Lower lobe of right lung (tissue), 2 donors: ENCODE results near the gene TMED4. TPM values are rescaled to one million over a fixed set of nuclear protein-coding genes. Genes with fewer than 3 reads are reported as not detected.

Source experiments
- ATAC-seq, 2 donors: fragments of 200-7000 bp; cut with Tn5 transposase; one replicate each; pipeline ENCODE4 v1.9.1; 2020 to 2022; ENCODE audit warnings: mild to moderate bottlenecking in 2 of 2, moderate library complexity in 2 of 2
- DNase-seq: peaks from one replicate; pipeline ENCODE4 v3.0.0-alpha.2; 2020
- H3K27ac ChIP-seq: fragments of 200-600 bp; one replicate; pipeline ENCODE4 v1.8.0; 2022
- H3K27me3 ChIP-seq: fragments of 200-600 bp; one replicate; pipeline ENCODE4 v1.8.0; 2022; ENCODE audit warnings: low read depth
- H3K36me3 ChIP-seq: fragments of 200-600 bp; one replicate; pipeline ENCODE4 v1.8.0; 2022; ENCODE audit warnings: mild to moderate bottlenecking
- H3K4me1 ChIP-seq: fragments of 200-600 bp; one replicate; pipeline ENCODE4 v1.8.0; 2022
- H3K4me3 ChIP-seq: fragments of 200-600 bp; one replicate; pipeline ENCODE4 v1.8.0; 2022; ENCODE audit warnings: mild to moderate bottlenecking
- H3K9me3 ChIP-seq: fragments of 200-600 bp; one replicate; pipeline ENCODE4 v1.8.0; 2022
- intact Hi-C: fragments of 100-400 bp; cut with DNase I; formaldehyde crosslinking; loops from one replicate; pipeline ENCODE4 v1.11.0; 2022
- total RNA-seq: library from RNA; stranded (reverse); fragmentation: NEBNext Ultra II Directional; extraction: Animal tissue kit (Norgen Biotek cat#: 25700); gene quantifications from one replicate; pipeline ENCODE4 v1.2.1, GENCODE V29; 2021
- TF ChIP-seq, protein P1 (sequence below): fragments of 200-600 bp; IDR thresholded peaks from one replicate; pipeline ENCODE4 v1.8.0; 2022; ENCODE audit warnings: antibody characterized with exemption, mild to moderate bottlenecking
- donor health status: DM: no; HTN: yes; CAD: no; lungs with severe emphysema.

TMED4 gene
- total RNA-seq, 1 donor from 2014 or later = 71.9 TPM

DNA sequence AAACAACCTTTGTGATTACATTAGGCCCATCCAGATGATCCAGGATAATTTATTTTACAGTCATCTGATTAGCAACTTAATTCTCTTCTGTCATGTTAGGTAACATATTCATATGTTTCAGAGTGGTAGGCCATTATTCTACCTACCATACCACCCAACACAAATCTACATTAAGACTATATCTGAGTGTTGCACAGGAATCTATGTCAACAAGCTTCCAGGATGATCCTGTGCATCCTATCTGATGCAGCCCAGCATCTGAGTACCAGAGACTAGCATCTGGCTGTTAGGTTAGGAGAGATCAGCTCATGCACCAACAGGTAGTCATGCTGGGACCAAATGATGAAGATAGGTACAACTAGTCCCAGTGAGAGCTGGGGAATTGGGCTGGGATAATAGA is 7.0 kb downstream of the TMED4 start:
- Histone ChIP-seq H3K9me3 (no peaks in the 10 kb centered on the region), H3K4me1 (peaks cover 29% of the 10 kb centered on the region), H3K27me3 (no peaks in the 10 kb centered on the region), H3K4me3 (no peak overlapping the region), H3K27ac (no peak overlapping the region), H3K36me3 (peaks cover 54% of the 10 kb centered on the region)
- intact Hi-C loops = no loop called here
- ATAC-seq (no peak), DNase-seq (no peak)
- TF ChIP-seq, protein P1, sequence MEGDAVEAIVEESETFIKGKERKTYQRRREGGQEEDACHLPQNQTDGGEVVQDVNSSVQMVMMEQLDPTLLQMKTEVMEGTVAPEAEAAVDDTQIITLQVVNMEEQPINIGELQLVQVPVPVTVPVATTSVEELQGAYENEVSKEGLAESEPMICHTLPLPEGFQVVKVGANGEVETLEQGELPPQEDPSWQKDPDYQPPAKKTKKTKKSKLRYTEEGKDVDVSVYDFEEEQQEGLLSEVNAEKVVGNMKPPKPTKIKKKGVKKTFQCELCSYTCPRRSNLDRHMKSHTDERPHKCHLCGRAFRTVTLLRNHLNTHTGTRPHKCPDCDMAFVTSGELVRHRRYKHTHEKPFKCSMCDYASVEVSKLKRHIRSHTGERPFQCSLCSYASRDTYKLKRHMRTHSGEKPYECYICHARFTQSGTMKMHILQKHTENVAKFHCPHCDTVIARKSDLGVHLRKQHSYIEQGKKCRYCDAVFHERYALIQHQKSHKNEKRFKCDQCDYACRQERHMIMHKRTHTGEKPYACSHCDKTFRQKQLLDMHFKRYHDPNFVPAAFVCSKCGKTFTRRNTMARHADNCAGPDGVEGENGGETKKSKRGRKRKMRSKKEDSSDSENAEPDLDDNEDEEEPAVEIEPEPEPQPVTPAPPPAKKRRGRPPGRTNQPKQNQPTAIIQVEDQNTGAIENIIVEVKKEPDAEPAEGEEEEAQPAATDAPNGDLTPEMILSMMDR = no peak

DNA sequence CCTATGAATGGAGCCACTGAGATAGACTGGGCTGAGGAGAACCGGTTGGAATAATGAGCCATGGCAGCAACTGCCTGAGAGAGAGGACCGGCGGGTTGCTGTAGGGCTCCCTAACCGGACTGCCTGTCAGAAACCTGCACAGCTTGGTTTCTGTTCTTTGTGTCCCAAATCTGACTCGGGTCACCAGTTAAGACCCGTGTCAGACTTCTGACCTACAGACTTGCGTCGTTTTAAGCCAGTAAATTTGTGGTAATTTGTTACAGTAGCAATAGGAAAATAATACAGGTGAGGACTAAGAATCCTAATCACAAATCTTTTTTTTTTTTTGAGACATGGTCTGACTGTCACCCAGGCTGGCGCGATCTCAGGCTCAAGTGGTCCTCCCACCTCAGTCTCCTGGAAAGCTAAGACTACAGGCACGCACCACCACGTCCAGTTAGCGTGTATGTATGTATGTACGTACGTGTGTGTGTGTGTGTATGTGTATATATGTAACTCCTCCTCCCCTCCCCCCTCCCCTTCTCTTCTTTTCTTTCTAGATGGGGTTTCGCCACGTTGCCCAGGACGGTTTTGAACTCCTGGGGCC is 7.7 kb downstream of the TMED4 start:
- H3K4me1 ChIP-seq = peaks cover 23% of the 10 kb centered on the region
- peak overlapping the region; percentile 88 for H3K27ac ChIP-seq
- intact Hi-C loops = no loop called here
- H3K27me3 ChIP-seq = no peaks in the 10 kb centered on the region
- H3K4me3 ChIP-seq = peak overlapping the region; percentile 94
- TF ChIP-seq, protein P1 = no peak
- ATAC-seq (no peak), DNase-seq (no peak)
- H3K9me3 ChIP-seq = no peaks in the 10 kb centered on the region
- peaks cover 54% of the 10 kb centered on the region for H3K36me3 ChIP-seq

DNA sequence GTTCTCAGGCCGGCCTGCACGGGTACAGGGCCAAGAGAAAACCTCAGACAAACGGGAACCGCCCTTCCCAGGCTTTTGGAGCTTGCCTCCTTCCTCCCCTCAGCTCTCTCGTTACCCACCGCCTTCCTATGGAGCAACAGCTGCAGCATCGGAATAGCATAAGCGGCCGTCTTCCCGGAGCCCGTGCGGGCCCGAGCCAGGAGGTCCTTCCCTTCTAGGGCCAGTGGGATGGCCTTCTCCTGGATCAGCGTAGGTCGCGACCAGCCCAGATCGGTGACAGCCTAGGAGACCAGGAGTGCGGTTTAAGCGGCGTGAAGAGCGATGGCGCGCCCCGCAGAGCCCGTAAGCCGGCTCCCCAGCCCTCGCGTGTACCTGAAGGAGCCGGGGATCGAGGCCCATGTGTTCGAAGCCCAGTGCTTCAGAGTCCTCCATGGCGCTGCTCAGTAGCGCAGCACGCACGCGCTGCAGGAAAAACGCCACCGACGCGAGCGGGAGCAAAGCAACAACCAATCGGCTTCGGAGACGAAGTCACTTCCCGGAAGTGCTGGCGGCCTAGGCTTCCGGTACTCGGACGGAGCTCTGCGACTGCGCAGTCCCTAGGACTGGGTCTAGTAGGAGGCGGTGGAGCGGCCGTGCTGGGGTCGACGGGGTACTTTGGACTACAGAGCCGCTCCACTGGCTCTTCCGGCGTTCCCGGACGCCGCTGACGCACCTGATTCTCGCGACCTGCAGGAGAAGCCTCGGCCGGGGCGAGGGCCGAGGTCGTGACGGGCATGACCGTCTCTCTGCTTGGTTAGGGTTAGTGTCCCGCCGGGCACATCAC is 8.4 kb downstream of the TMED4 start, which contains the start of gene DDX56:
Gene DDX56, minus strand, starts transcription at position 445 of the 823 bp plus-strand sequence. Its CDS starts 13 bp downstream, at position 432.
- Histone ChIP-seq H3K27me3 (no peaks in the 10 kb centered on the region), H3K4me1 (peaks cover 23% of the 10 kb centered on the region), H3K36me3 (peaks cover 54% of the 10 kb centered on the region), H3K9me3 (no peaks in the 10 kb centered on the region), H3K27ac (peak within 1 kb of the TSS; percentile 88), H3K4me3 (peak within 1 kb of the TSS; percentile 94)
- DNase-seq (peak; percentile 97), ATAC-seq (peak; percentile 98 to 99)
- intact Hi-C loops = no loop called here
- TF ChIP-seq, protein P1 = no peak

DNA sequence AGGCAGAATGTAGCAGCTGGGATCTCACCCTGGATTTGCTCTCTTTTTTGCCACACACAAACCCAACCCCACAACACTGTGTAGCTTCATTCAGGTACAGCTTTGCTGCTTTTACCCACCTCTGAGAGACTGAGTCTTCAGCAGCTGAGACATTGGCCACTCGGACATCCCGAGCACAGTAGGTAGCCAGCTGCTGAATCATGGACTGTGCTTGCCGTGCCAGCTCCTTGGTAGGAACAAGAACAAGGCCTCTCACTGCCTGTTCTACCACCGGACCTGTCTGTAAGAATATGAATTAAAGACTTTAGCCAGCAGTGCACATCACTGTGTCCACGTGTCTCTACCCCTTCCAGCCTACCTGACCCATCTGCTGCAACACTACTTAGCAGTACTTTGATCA is 9.3 kb downstream of the TMED4 start:
- no peak for ATAC-seq
- Histone ChIP-seq H3K27ac (peak overlapping the region; percentile 88), H3K4me3 (peak overlapping the region; percentile 94), H3K36me3 (peaks cover 54% of the 10 kb centered on the region), H3K9me3 (no peaks in the 10 kb centered on the region), H3K27me3 (no peaks in the 10 kb centered on the region), H3K4me1 (peaks cover 23% of the 10 kb centered on the region)
- TF ChIP-seq, protein P1 = no peak
- intact Hi-C loops = no loop called here
- no peak for DNase-seq

DNA sequence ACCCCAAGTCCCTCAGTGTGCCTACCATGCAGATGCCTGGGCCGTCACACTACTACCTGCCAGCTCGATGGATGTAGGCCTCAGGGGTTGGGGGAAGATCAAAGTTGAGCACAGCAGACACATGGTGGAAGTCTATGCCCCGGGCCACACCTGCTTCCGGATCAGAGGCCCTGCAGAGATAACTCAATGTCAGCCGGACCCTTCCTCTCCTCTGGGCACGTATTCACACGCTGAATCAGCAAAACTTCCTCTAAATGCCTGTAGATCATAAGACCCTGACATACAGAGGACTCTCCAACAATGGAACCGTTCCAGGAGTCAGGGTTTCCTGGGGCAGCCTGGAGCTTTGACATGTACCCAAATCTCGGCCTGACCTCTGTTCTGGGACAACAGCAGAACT is 12.1 kb downstream of the TMED4 start:
- TF ChIP-seq, protein P1 = no peak
- Histone ChIP-seq H3K4me3 (no peak overlapping the region), H3K27ac (no peak overlapping the region), H3K9me3 (no peaks in the 10 kb centered on the region), H3K27me3 (no peaks in the 10 kb centered on the region), H3K4me1 (peaks cover 21% of the 10 kb centered on the region), H3K36me3 (peaks cover 79% of the 10 kb centered on the region)
- intact Hi-C loops = no loop called here
- no peak for DNase-seq
- ATAC-seq = no peak
